Measurements from ENCODE around the gene WSB2. TPM values are rescaled to one million over a fixed set of nuclear protein-coding genes. Genes with fewer than 3 reads are reported as not detected.

Gene WSB2
- total and polyA plus RNA-seq, 2 of the 8 experiments (the other 6 are each of a cell fraction or from before 2014, with no cell fraction given): 47.5 to 58.2 TPM

DNA sequence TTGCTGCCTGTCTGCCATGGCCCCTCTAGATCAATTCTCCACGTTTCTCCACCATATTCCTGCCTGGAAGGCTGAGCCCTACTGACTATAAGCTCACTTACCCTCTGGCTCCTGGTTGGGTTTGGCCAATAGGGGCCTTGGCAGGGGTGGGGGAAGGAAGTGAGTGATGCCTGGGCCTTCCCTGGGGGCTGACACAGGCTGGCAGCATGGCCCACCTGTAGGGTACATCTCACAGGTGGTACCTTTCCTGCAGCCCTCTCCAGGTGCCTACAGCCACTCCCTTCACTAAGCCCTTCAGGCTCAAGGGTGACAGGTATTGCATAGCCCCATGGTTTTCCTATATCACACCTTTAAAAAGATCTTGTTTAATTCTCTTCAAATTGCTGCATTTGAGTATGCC lies 40.9 kb downstream of the WSB2 start (continued):
- TF ChIP-seq, protein P1, sequence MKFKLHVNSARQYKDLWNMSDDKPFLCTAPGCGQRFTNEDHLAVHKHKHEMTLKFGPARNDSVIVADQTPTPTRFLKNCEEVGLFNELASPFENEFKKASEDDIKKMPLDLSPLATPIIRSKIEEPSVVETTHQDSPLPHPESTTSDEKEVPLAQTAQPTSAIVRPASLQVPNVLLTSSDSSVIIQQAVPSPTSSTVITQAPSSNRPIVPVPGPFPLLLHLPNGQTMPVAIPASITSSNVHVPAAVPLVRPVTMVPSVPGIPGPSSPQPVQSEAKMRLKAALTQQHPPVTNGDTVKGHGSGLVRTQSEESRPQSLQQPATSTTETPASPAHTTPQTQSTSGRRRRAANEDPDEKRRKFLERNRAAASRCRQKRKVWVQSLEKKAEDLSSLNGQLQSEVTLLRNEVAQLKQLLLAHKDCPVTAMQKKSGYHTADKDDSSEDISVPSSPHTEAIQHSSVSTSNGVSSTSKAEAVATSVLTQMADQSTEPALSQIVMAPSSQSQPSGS (IDR thresholded peaks at IDR 0.05; ENCODE audit: low read length): no peak
- no peak for TF ChIP-seq SIRT6 (IDR thresholded peaks at IDR 0.05; ENCODE audit: low read length)
- no peak for TF ChIP-seq POLR2AphosphoS5 (IDR thresholded peaks at IDR 0.05; ENCODE audit: low read depth, low read length)
